K562 (cell line): ENCODE measurements around the gene CDSN. TPM values are rescaled to one million over a fixed set of nuclear protein-coding genes. Genes with fewer than 3 reads are reported as not detected.
A peak's percentile ranks its signal among the peaks of the same experiment; 100 is the strongest.

ENCODE experiments used
- ATF1 ChIP-seq, 2 experiments: fragments of 450-650 bp in 1 of 2; IDR thresholded peaks; 2 replicates each; pipeline ENCODE4 v1.6.1; 2016; ENCODE audit warnings: missing compliant biosample characterization in 1 of 2, missing genetic modification characterization in 1 of 2
- BACH1 ChIP-seq: fragments of 200-800 bp; sonication (Bioruptor generic); IDR thresholded peaks from 2 replicates; pipeline ENCODE4 v1.6.1; 2016; ENCODE audit warnings: missing genetic modification characterization, missing compliant biosample characterization
- BRCA1 ChIP-seq, 2 experiments: fragments of 450-650 bp in 1 of 2; sonication (generic) in 1 of 2; formaldehyde crosslinking in 1 of 2; IDR thresholded peaks; 2 replicates each; pipeline versions ENCODE4 v1.5.0 to v1.6.1; 2017 to 2020; ENCODE audit warnings: mild to moderate bottlenecking in 1 of 2, missing genetic modification reagents in 1 of 2
- ELF2 ChIP-seq: fragments of 250-450 bp; sonication (Bioruptor Pico); IDR thresholded peaks from 2 replicates; pipeline ENCODE4 v1.5.0; 2021; ENCODE audit warnings: mild to moderate bottlenecking
- ETV1 ChIP-seq: fragments of 450-650 bp; conservative IDR thresholded peaks from 2 replicates; pipeline ENCODE4 v1.6.1; 2016; ENCODE audit warnings: missing genetic modification characterization, control low read depth, low read depth, missing compliant biosample characterization
- HEY1 ChIP-seq: fragments of 250-450 bp; sonication (Bioruptor Pico); IDR thresholded peaks from 2 replicates; pipeline ENCODE4 v1.5.0; 2020; ENCODE audit warnings: mild to moderate bottlenecking, moderate library complexity, borderline replicate concordance
- HNRNPL ChIP-seq: fragments of 200-400 bp; formaldehyde crosslinking; IDR thresholded peaks from 2 replicates; pipeline ENCODE4 v1.6.1; 2017; ENCODE audit warnings: low read depth, mild to moderate bottlenecking, low read length
- MAZ ChIP-seq, 2 experiments: fragments of 450-650 bp in 1 of 2; sonication (generic) in 1 of 2; formaldehyde crosslinking; IDR thresholded peaks in 1 of 2; conservative IDR thresholded peaks in 1 of 2; 2 replicates each; pipeline versions ENCODE4 v1.4.0 to v1.5.0; 2020; ENCODE audit warnings: mild to moderate bottlenecking in 1 of 2, missing genetic modification reagents in 1 of 2
- MXI1 ChIP-seq: IDR thresholded peaks from 2 replicates; pipeline ENCODE4 v1.6.1; 2011; ENCODE audit warnings: low read depth, mild to moderate bottlenecking, improper control_type of control experiment, low read length
- RBBP5 ChIP-seq: fragments of 200-600 bp; sonication (generic); IDR thresholded peaks from 2 replicates; pipeline ENCODE4 v1.6.1; 2012; ENCODE audit warnings: borderline replicate concordance, mild to moderate bottlenecking, low read length, control low read depth, inconsistent platforms; ENCODE audit not compliant: insufficient read depth, poor library complexity, severe bottlenecking
- SIRT6 ChIP-seq: IDR thresholded peaks from one replicate; pipeline ENCODE4 v1.6.1; 2012; ENCODE audit warnings: low read depth, mild to moderate bottlenecking, control low read depth, inconsistent platforms, low read length, moderate library complexity
- SMARCB1 ChIP-seq: IDR thresholded peaks from 2 replicates; pipeline ENCODE4 v1.6.1; 2011; ENCODE audit warnings: improper control_type of control experiment, low read depth; ENCODE audit not compliant: insufficient read length
- SP1 ChIP-seq: sonication (generic); formaldehyde crosslinking; IDR thresholded peaks from 2 replicates; pipeline ENCODE4 v1.8.1; 2022; ENCODE audit warnings: mild to moderate bottlenecking, missing genetic modification reagents
- TEAD4 ChIP-seq, 2 experiments: sonication (generic) in 1 of 2; formaldehyde crosslinking in 1 of 2; IDR thresholded peaks; 2 replicates each; pipeline versions ENCODE4 v1.6.1 to v1.8.0; 2012 to 2022; ENCODE audit warnings: borderline replicate concordance in 1 of 2, inconsistent platforms in 1 of 2, low read length in 1 of 2, mild to moderate bottlenecking in 1 of 2, missing genetic modification reagents in 1 of 2
- TOE1 ChIP-seq, 2 experiments: fragments of 450-650 bp in 1 of 2; sonication (generic) in 1 of 2; formaldehyde crosslinking in 1 of 2; IDR thresholded peaks; 2 replicates each; pipeline versions ENCODE4 v1.7.1 to v1.8.0; 2016 to 2022; ENCODE audit warnings: borderline replicate concordance in 2 of 2, mild to moderate bottlenecking in 2 of 2, antibody characterized with exemption in 1 of 2, inconsistent platforms in 1 of 2, low read depth in 1 of 2, missing genetic modification reagents in 1 of 2, moderate library complexity in 1 of 2
- polyA plus RNA-seq, 8 experiments: library from polyadenylated mRNA; depleted of rRNA in 4 of 8; stranded (reverse) in 5 of 8; unstranded in 3 of 8; fragments of >200 nt; fragmentation: Nextera tagmentation in 2 of 8; fragmentation: Illumina TruSeq in 1 of 8; extraction: Ambion mirVana in 2 of 8; extraction: Trizol in 1 of 8; gene quantifications; 2 replicates each; pipeline versions ENCODE4 v1.2.1 to v1.2.3, GENCODE V29; 2011 to 2014; ENCODE audit warnings: inconsistent platforms in 1 of 8, missing spikeins in 1 of 8
- total RNA-seq, 7 experiments: library from RNA; depleted of rRNA in 6 of 7; stranded (reverse); fragments of >200 nt in 6 of 7; fragmentation: Illumina TruSeq in 2 of 7; extraction: Trizol in 2 of 7; gene quantifications; 2 replicates each; pipeline versions ENCODE4 v1.2.1 to v1.2.3, GENCODE V29; 2011 to 2021; ENCODE audit warnings: low replicate concordance in 1 of 7
- TF ChIP-seq, protein P1 (sequence below): fragments of 450-650 bp; formaldehyde crosslinking; IDR thresholded peaks from 2 replicates; pipeline ENCODE4 v1.4.0; 2020; ENCODE audit warnings: mild to moderate bottlenecking, moderate library complexity
- TF ChIP-seq, protein P2 (sequence below): fragments of 450-650 bp; IDR thresholded peaks from 2 replicates; pipeline ENCODE4 v1.6.1; 2016
- TF ChIP-seq, protein P3 (sequence below): sonication (generic); formaldehyde crosslinking; IDR thresholded peaks from 2 replicates; pipeline ENCODE4 v1.8.0; 2022; ENCODE audit warnings: mild to moderate bottlenecking, missing genetic modification reagents, borderline replicate concordance

Gene CDSN
- total and polyA plus RNA-seq, 9 of the 15 experiments (the other 6 are each of a cell fraction or from before 2014, with no cell fraction given) = not detected

DNA sequence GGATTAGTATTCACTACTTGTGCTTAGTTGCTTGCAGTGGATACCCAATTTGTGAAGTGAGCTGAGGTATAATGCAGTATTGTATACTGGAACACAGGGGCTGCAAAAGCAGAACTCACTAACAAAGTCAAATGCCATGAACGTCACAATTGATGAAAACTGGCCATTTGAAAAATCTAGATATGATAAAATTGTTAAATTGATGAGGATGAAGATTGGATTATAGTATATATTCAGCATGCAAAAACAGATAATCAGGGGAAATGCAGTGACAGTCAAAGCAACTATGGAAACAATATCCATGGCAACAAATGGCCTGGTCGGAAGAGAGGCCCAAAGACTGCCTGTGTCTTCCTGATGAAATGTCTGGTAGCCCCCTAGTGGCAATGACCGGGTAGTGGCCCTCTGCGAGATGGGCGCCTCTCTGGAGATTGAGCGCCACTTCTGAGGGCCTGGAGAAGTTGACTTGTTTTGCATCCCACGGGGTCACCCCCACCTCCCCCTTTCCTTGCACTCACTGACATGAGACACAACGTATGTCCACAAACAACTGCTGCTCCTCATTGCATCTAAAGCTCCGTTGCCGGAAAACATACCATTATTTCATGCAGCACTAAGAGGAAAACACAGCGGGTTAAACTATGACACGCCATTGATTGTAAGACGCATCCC lies 51.4 kb downstream of the CDSN start (continued):
- no peak for TF ChIP-seq HEY1 (CRISPR knock-in tag)
- peak; percentile 88 for TF ChIP-seq MXI1
- TF ChIP-seq TEAD4 (IDR thresholded peaks at IDR 0.05; ENCODE audit: low read length) = peak; percentile 25; the same call in 1 of the 2 replicates
- TF ChIP-seq TEAD4 (CRISPR knock-in tag; IDR thresholded peaks at IDR 0.05; ENCODE audit: borderline replicate concordance) = no peak
- TF ChIP-seq ELF2 = no peak
- TF ChIP-seq, protein P1, sequence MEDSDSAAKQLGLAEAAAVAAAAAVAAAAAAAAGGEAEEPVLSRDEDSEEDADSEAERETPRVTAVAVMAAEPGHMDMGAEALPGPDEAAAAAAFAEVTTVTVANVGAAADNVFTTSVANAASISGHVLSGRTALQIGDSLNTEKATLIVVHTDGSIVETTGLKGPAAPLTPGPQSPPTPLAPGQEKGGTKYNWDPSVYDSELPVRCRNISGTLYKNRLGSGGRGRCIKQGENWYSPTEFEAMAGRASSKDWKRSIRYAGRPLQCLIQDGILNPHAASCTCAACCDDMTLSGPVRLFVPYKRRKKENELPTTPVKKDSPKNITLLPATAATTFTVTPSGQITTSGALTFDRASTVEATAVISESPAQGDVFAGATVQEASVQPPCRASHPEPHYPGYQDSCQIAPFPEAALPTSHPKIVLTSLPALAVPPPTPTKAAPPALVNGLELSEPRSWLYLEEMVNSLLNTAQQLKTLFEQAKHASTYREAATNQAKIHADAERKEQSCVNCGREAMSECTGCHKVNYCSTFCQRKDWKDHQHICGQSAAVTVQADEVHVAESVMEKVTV = peak; percentile 35; the same call in 1 of the 2 replicates
- TF ChIP-seq SP1 (CRISPR knock-in tag) = 0 out of 2 replicates have a peak, but pooled peaks have one; percentile 24
- TF ChIP-seq ATF1 (CRISPR knock-in tag; IDR thresholded peaks at IDR 0.05) = no peak
- TF ChIP-seq ATF1 (tag; IDR thresholded peaks at IDR 0.05) = 0 out of 2 replicates have a peak, but pooled peaks have one; percentile 44
- TF ChIP-seq RBBP5 = no peak
- TF ChIP-seq, protein P2, sequence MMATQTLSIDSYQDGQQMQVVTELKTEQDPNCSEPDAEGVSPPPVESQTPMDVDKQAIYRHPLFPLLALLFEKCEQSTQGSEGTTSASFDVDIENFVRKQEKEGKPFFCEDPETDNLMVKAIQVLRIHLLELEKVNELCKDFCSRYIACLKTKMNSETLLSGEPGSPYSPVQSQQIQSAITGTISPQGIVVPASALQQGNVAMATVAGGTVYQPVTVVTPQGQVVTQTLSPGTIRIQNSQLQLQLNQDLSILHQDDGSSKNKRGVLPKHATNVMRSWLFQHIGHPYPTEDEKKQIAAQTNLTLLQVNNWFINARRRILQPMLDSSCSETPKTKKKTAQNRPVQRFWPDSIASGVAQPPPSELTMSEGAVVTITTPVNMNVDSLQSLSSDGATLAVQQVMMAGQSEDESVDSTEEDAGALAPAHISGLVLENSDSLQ = peak; percentile 81
- TF ChIP-seq SMARCB1 = no peak
- TF ChIP-seq TOE1 (IDR thresholded peaks at IDR 0.05; ENCODE audit: borderline replicate concordance) = no peak
- no peak for TF ChIP-seq TOE1 (CRISPR knock-in tag; IDR thresholded peaks at IDR 0.05; ENCODE audit: borderline replicate concordance, low read depth)
- TF ChIP-seq BRCA1 (IDR thresholded peaks at IDR 0.05) = no peak
- TF ChIP-seq BRCA1 (CRISPR knock-in tag; IDR thresholded peaks at IDR 0.05) = no peak
- no peak for TF ChIP-seq MAZ (CRISPR knock-in tag; conservative IDR thresholded peaks at IDR 0.05 in 1 of 2, IDR thresholded peaks at IDR 0.05 in 1 of 2)
- TF ChIP-seq SIRT6 = no peak
- TF ChIP-seq ETV1 = peak; percentile 43
- no peak for TF ChIP-seq HNRNPL
- TF ChIP-seq BACH1 (tag) = no peak
- TF ChIP-seq, protein P3, sequence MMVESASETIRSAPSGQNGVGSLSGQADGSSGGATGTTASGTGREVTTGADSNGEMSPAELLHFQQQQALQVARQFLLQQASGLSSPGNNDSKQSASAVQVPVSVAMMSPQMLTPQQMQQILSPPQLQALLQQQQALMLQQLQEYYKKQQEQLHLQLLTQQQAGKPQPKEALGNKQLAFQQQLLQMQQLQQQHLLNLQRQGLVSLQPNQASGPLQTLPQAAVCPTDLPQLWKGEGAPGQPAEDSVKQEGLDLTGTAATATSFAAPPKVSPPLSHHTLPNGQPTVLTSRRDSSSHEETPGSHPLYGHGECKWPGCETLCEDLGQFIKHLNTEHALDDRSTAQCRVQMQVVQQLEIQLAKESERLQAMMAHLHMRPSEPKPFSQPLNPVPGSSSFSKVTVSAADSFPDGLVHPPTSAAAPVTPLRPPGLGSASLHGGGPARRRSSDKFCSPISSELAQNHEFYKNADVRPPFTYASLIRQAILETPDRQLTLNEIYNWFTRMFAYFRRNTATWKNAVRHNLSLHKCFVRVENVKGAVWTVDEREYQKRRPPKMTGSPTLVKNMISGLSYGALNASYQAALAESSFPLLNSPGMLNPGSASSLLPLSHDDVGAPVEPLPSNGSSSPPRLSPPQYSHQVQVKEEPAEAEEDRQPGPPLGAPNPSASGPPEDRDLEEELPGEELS (CRISPR knock-in tag) = 0 out of 2 replicates have a peak, but pooled peaks have one; percentile 41
